ENCODE data around the gene TERC.

Gene TERC

DNA sequence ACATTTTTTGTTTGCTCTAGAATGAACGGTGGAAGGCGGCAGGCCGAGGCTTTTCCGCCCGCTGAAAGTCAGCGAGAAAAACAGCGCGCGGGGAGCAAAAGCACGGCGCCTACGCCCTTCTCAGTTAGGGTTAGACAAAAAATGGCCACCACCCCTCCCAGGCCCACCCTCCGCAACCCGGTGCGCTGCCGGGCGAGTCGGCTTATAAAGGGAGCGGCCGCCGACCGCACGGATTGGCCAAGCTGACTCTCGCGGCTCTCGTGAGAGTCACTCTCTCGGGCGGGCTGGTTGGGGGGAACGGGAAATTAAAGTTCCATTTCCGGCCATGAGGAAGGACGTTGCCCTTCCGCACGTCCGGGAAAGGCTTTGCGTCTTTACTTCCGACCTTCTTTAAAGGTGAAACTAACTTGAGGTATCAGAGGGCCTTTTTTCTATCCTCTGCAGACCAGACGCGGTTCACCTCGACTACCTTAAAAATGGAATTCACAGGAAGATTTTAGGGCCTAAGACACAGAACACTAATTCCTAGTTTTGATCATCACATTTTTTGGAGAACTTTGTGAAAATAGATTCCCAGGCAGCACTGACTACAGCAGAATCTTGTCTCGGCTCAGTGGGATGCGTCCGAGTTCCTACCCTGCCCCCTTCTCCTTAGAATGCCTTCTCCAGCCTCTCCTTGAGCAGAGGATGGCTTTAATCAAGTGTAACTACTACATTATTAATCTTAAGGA, at the start of gene TERC:
Gene TERC, minus strand, starts transcription at position 179 of the 731 bp plus-strand sequence.
- peak; percentile 84 for DNase-seq (ENCODE audit: low read depth)

DNA sequence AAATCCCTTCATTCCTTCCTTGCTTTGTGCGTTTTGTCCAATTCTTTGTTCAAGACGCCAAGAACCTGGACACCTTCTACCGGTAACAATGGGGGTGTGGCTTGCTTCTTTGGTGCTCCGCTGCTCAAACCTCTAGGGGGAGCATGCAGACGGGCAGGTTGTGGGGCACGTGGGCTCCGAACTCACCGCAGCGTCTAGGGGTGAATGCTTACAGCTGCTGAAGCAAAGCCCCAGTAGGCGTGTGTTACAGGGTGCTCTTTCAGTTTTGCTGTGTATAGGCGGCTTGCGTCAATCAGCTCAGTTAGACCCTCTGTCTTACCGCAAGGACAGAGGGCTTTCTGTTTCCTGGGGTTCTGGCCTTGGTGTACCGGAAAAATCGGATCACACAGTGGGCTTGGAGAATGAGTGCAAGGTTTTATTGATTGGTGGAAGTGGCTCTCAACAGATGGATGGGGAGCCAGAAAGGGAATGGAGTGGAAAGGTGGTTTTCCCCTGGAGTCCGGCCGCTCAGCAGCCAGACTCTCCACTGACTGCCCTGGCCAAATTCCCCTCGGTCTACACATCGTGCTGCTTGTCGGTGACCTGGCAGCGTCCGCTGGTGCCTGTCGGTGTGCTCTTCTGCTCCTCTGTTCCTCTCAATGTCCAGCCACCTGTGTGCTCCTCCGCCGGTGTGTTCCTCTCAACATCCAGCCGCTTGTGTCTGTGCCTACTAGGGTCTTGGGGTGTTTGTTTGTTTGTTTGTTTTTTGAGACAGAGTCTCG, 49.1 kb upstream of the TERC start:
- DNase-seq (ENCODE audit: low read depth), result peak; percentile 59

GRCh38 chr3:169813278-169813677, 48.4 kb upstream of the TERC start:
- no peak for DNase-seq (ENCODE audit: low read depth)

- peak; percentile 46 for DNase-seq (ENCODE audit: low read depth)
Observed at GRCh38 chr3:169812332-169813235, 47.7 kb upstream of the TERC start, which contains the start of the genes LRRC34 and LRRIQ4. Gene LRRC34, minus strand, starts transcription at chr3:169812904. Its CDS starts 356 bp downstream, at chr3:169812548. Gene LRRIQ4, plus strand, starts transcription at chr3:169812870. Its CDS starts 9,052 bp downstream, at chr3:169821922.

GRCh38 chr3:169811631-169812331, 46.9 kb upstream of the TERC start:
- no peak for DNase-seq (ENCODE audit: low read depth)

GRCh38 chr3:169809230-169809795, 44.5 kb upstream of the TERC start:
- no peak for DNase-seq (ENCODE audit: low read depth)

DNA sequence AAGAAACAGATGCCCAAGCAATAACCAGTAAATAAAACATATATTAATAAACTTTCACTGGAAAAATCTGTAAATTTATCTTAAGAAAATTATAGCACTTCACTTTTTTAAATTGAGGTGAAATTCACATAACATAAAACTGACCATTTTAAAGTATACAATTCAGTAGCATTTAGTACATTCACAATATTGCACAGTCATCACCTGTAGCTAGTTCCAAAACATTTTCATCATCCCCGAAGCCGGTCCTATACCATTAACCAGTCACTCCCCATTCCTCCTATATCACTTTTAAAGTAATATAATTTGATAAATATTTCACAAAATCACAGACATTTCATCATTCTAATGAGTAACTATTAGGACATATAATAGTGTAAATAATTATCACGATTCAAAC, 39.8 kb upstream of the TERC start:
- no peak for DNase-seq (ENCODE audit: low read depth)

GRCh38 chr3:169792359-169792758, 27.5 kb upstream of the TERC start:
- no peak for DNase-seq (ENCODE audit: low read depth)

- DNase-seq (ENCODE audit: low read depth), result no peak
Observed at GRCh38 chr3:169790687-169791429, 26.0 kb upstream of the TERC start.

DNA sequence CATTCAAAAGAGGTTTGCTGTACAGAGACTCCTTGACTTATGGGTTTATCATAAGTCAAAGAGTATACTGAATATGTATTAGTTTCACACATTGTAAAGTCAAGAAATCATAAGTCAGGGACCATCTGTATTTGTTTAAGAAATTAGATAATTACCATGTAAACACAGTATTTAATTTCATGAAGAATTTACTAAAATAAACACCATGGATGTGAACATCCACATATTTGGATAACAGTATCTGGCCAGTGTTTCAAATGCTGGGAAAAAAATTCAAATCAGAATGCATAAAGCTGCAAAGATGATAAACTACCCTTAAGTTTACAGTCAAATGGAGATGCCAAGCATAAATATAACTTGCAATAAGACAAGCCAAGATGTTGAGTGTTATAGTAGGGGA, 25.4 kb upstream of the TERC start:
- no peak for DNase-seq (ENCODE audit: low read depth)

DNA sequence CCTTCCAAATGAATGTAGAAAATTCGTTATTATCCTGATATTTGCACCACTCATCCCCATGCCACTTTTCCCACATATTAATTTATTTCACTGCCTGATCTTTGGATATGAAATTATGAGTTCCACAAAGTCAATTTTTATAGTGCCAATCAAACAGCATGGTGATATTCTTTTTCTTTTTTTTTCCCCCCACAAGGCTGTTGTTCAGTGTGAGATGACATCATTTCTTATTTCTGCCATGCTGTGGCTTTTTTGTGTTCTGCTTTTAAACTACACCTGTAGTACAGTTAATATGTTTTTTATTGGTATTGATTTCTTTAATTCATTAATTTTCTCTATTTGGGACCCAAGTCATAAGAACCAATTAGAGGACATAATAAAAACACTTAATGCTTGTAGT, 22.9 kb upstream of the TERC start:
- no peak for DNase-seq (ENCODE audit: low read depth)

- no peak for DNase-seq (ENCODE audit: low read depth)
Observed at GRCh38 chr3:169787120-169787519, 22.3 kb upstream of the TERC start.

GRCh38 chr3:169781209-169781855, 16.5 kb upstream of the TERC start:
- DNase-seq (ENCODE audit: low read depth), result no peak

GRCh38 chr3:169780742-169781141, 15.9 kb upstream of the TERC start:
- no peak for DNase-seq (ENCODE audit: low read depth)

GRCh38 chr3:169777822-169778221, 13.0 kb upstream of the TERC start:
- DNase-seq (ENCODE audit: low read depth), result no peak

GRCh38 chr3:169774186-169774585, 9.3 kb upstream of the TERC start:
- DNase-seq (ENCODE audit: low read depth), result no peak

GRCh38 chr3:169772897-169773816, 8.3 kb upstream of the TERC start, which contains the start of gene MYNN:
Gene MYNN, plus strand, starts transcription at chr3:169773396. Its CDS starts 900 bp downstream, at chr3:169774296.
- peak; percentile 90 for DNase-seq (ENCODE audit: low read depth)

GRCh38 chr3:169772305-169772896, 7.5 kb upstream of the TERC start:
- no peak for DNase-seq (ENCODE audit: low read depth)
